GM12892 (cell line): Measurements from ENCODE around the gene OPRL1.

Experiments
- POLR2A ChIP-seq: IDR thresholded peaks from 2 replicates; pipeline ENCODE4 v1.6.1; 2011; ENCODE audit warnings: low read depth, low read length, control low read depth
- TAF1 ChIP-seq: IDR thresholded peaks from 2 replicates; pipeline ENCODE4 v1.6.1; 2011; ENCODE audit warnings: low read depth, mild to moderate bottlenecking, control low read depth, low read length, borderline replicate concordance

GRCh38 chr20:64074963-64075362 is 4.9 kb upstream of the OPRL1 start:
- TF ChIP-seq POLR2A (no peak), TAF1 (no peak)
